Measurements from ENCODE around the gene PIGT.
"Not testable (repeated sequence)": the region's sequence is repeated elsewhere in the genome, so short reads cannot be mapped to it uniquely, and the experiment has no call there.

- TF ChIP-seq POLR2A, CTCF (IDR thresholded peaks at IDR 0.05): not testable (repeated sequence)
Observed at GRCh38 chr20:45472286-45472685, 56.3 kb downstream of the PIGT start.

Measured in vagina (tissue), 2 donors.